Heart left ventricle (tissue), 16 donors: ENCODE data around the gene TBC1D1. TPM values are rescaled to one million over a fixed set of nuclear protein-coding genes. Genes with fewer than 3 reads are reported as not detected.

Experiments
- ATAC-seq, 4 donors: fragments of 200-7000 bp; cut with Tn5 transposase; one replicate each; pipeline ENCODE4 v1.9.1; 2020 to 2022; ENCODE audit warnings: moderate library complexity in 4 of 4, mild to moderate bottlenecking in 3 of 4, moderate number of reproducible peaks in 1 of 4
- DNase-seq, 5 donors: peaks; one replicate each; pipeline ENCODE4 v3.0.0-alpha.2; 2020
- H3K27ac ChIP-seq, 12 donors: fragments of 200-600 bp; sonication (generic) in 4 of 12; one replicate each; pipeline versions ENCODE4 v1.5.0 to v1.8.0; 2016 to 2022; ENCODE audit warnings: mild to moderate bottlenecking in 2 of 12
- H3K27me3 ChIP-seq, 9 donors: fragments of 200-600 bp; sonication (generic) in 2 of 9; one replicate each; pipeline versions ENCODE4 v1.5.1 to v1.8.0; 2016 to 2022; ENCODE audit warnings: mild to moderate bottlenecking in 3 of 9
- H3K36me3 ChIP-seq, 9 donors: fragments of 200-600 bp; sonication (generic) in 2 of 9; one replicate each; pipeline versions ENCODE4 v1.5.0 to v1.8.0; 2018 to 2022; ENCODE audit warnings: mild to moderate bottlenecking in 2 of 9
- H3K4me1 ChIP-seq, 12 donors: fragments of 200-600 bp; sonication (generic) in 4 of 12; one replicate each; pipeline versions ENCODE4 v1.5.0 to v1.8.0; 2016 to 2022; ENCODE audit warnings: mild to moderate bottlenecking in 3 of 12
- H3K4me3 ChIP-seq, 12 donors: fragments of 200-600 bp; sonication (generic) in 4 of 12; one replicate each; pipeline versions ENCODE4 v1.5.0 to v1.8.0; 2017 to 2022; ENCODE audit warnings: mild to moderate bottlenecking in 9 of 12, moderate library complexity in 4 of 12
- H3K9me3 ChIP-seq, 12 donors: fragments of 200-600 bp; sonication (generic) in 4 of 12; one replicate each; pipeline versions ENCODE4 v1.5.0 to v1.8.0; 2016 to 2022; ENCODE audit warnings: mild to moderate bottlenecking in 1 of 12
- CTCF ChIP-seq, 12 donors: fragments of 200-600 bp; sonication (generic) in 4 of 12; IDR thresholded peaks; one replicate each; pipeline versions ENCODE4 v1.5.0 to v1.8.0; 2018 to 2022; ENCODE audit warnings: antibody characterized with exemption in 12 of 12, mild to moderate bottlenecking in 5 of 12
- POLR2A ChIP-seq, 2 donors: fragments of 450-650 bp; IDR thresholded peaks; one replicate each; pipeline ENCODE4 v1.6.1; 2017; ENCODE audit warnings: antibody characterized with exemption in 2 of 2, mild to moderate bottlenecking in 2 of 2, moderate library complexity in 2 of 2
- WGBS, 4 donors: extraction: QIAGEN DNeasy Blood & Tissue Kit in 2 of 4; methylation state at CpG; one replicate each; pipeline versions ENCODE4 v1.1.5 to v1.1.7; 2013 to 2018; 5-methylcytosine and 5-hydroxymethylcytosine counted together
- intact Hi-C, 10 donors: fragments of 100-400 bp; cut with DNase I; formaldehyde crosslinking; loops; one replicate each; pipeline versions ENCODE4 v1.11.1 to v1.14.2; 2022
- polyA plus RNA-seq, 2 donors: library from polyadenylated mRNA; stranded (reverse); fragments of 200-250 nt; gene quantifications; one replicate each; pipeline ENCODE4 v1.2.3, GENCODE V29; 2013
- total RNA-seq, 9 donors: library from RNA; depleted of rRNA in 2 of 9; stranded (reverse); fragments of >200 nt in 2 of 9; fragmentation: NEBNext Ultra II Directional in 3 of 9; extraction: Animal tissue kit (Norgen Biotek cat#: 25700) in 3 of 9; gene quantifications; one replicate each; pipeline versions ENCODE4 v1.1.0 to v1.2.4, GENCODE V29; 2016 to 2023
- donor health status: ischemic (EF 13 %, LVEDD 7.1; RV severe dilation, severe dysfunction).
- donor health status: healthy with polysubstance abuse.
- donor health status: DM: no; HTN: yes; CAD: no.
- donor health status: DM: no; HTN: no; CAD: no.
- donor health status: ischemic (EF 25% LVEDD 6.9; RV normal size, moderate dysfunction).
- donor health status: ischemic (EF 25% LVEDD 5.7; RV mildly dilated, moderate dysfunction).
- donor health status: healthy.
- donor health status: DM: yes; HTN: yes; CAD: no.
- donor health status: ischemic (EF 35%, LVEDD 5.7; RV mildly dilated, moderate dysfunction).
- donor health status: nonischemic (EF 11% LVEDD 7.7; RV severe dilation, severe dysfunction).
- donor health status: DM: yes; HTN: yes; CAD: no.
- donor health status: PGD.
- donor health status: ischemic (EF 29% LVEDD 5.4; RV normal size, mild dysfunction).
- donor health status: nonischemic (EF 23%, LVEDD 6.1; RV moderate dilation, normal function).

The TBC1D1 gene
- total and polyA plus RNA-seq, 11 donors: 81.7 to 269 (median 140) TPM

GRCh38 chr4:38034986-38035882, 144.3 kb downstream of the TBC1D1 start:
- H3K36me3 ChIP-seq: peaks cover 0 to 86% (median 59%) of the 10 kb centered on the region in 9 donors

GRCh38 chr4:38036548-38036947, 145.7 kb downstream of the TBC1D1 start:
- ATAC-seq (peak; percentile 7 to 58 (median 36)), DNase-seq (no peak)
- Histone ChIP-seq H3K4me3 (no peak overlapping the region), H3K4me1 (peaks cover 0 to 12% (median 0%) of the 10 kb centered on the region in 12 donors), H3K9me3 (no peaks in the 10 kb centered on the region), H3K27me3 (no peaks in the 10 kb centered on the region), H3K36me3 (peaks cover 0 to 87% (median 55%) of the 10 kb centered on the region in 9 donors), H3K27ac (peak overlapping the region in 1 of 12 donors; percentile 56)
- 77 to 87% (median 82%) methylated on average over 4 of the region's 4 CpGs for WGBS, 4 donors
- intact Hi-C loops: loop anchor here in 9 of 10 donors (2.0 to 10.0 kb wide), 10 partner anchors 52 to 434 kb away; partner anchors contain the start of genes TBC1D1 (in 5 of the 9) and RELL1 (in 1 of the 9)
- no peak for TF ChIP-seq CTCF (IDR thresholded peaks at IDR 0.05)
- no peak for TF ChIP-seq POLR2A (IDR thresholded peaks at IDR 0.05)

More at GRCh38 chr4:38034986-38035882, 144.3 kb downstream of the TBC1D1 start:
- no peak overlapping the region for H3K4me3 ChIP-seq
- TF ChIP-seq CTCF (IDR thresholded peaks at IDR 0.05) (peak; percentile 48 to 83 (median 70)), POLR2A (IDR thresholded peaks at IDR 0.05) (no peak)
- no peaks in the 10 kb centered on the region for H3K9me3 ChIP-seq
- peak overlapping the region in 1 of 12 donors; percentile 56 for H3K27ac ChIP-seq
- peaks cover 0 to 12% (median 1%) of the 10 kb centered on the region in 12 donors for H3K4me1 ChIP-seq
- WGBS, 4 donors: 57 to 64% (median 60%) methylated on average over 11 of the region's 11 CpGs
- ATAC-seq (peak in 3 of 4 donors; percentile 60 to 65 (median 65)), DNase-seq (peak in 1 of 5 donors; percentile 36)
- intact Hi-C loops: loop anchor here (1.0 to 10.0 kb wide), 15 partner anchors 50 to 433 kb away; partner anchors contain the start of genes TBC1D1 (in 7 of the 10) and RELL1 (in 1 of the 10)
- no peaks in the 10 kb centered on the region for H3K27me3 ChIP-seq

- no peak for ATAC-seq
- TF ChIP-seq CTCF (IDR thresholded peaks at IDR 0.05): no peak
- DNase-seq: no peak
- intact Hi-C loops: loop anchor here in 9 of 10 donors (2.0 to 10.0 kb wide), 10 partner anchors 53 to 435 kb away; partner anchors contain the start of genes TBC1D1 (in 5 of the 9) and RELL1 (in 1 of the 9)
- Histone ChIP-seq H3K36me3 (peaks cover 0 to 87% (median 55%) of the 10 kb centered on the region in 9 donors), H3K27ac (peak overlapping the region in 1 of 12 donors; percentile 56), H3K27me3 (no peaks in the 10 kb centered on the region), H3K9me3 (no peaks in the 10 kb centered on the region), H3K4me3 (no peak overlapping the region), H3K4me1 (peaks cover 0 to 12% (median 0%) of the 10 kb centered on the region in 12 donors)
- 93 to 95% (median 93%) methylated on average over 8 of the region's 8 CpGs for WGBS, 4 donors
Observed at GRCh38 chr4:38037612-38038011, 146.7 kb downstream of the TBC1D1 start.

GRCh38 chr4:38040619-38041018, 149.7 kb downstream of the TBC1D1 start:
- Histone ChIP-seq H3K9me3 (no peaks in the 10 kb centered on the region), H3K27ac (no peak overlapping the region), H3K36me3 (peaks cover 0 to 93% (median 71%) of the 10 kb centered on the region in 9 donors), H3K4me3 (no peak overlapping the region), H3K27me3 (no peaks in the 10 kb centered on the region), H3K4me1 (peaks cover 0 to 5% (median 0%) of the 10 kb centered on the region in 12 donors)
- 82 to 89% (median 87%) methylated on average over 7 of the region's 7 CpGs for WGBS, 4 donors
- intact Hi-C loops: no loop called here
- TF ChIP-seq POLR2A (IDR thresholded peaks at IDR 0.05) (no peak), CTCF (IDR thresholded peaks at IDR 0.05) (no peak)
- DNase-seq (no peak), ATAC-seq (no peak)
